ENCODE data around the gene NFXL1.

DNA sequence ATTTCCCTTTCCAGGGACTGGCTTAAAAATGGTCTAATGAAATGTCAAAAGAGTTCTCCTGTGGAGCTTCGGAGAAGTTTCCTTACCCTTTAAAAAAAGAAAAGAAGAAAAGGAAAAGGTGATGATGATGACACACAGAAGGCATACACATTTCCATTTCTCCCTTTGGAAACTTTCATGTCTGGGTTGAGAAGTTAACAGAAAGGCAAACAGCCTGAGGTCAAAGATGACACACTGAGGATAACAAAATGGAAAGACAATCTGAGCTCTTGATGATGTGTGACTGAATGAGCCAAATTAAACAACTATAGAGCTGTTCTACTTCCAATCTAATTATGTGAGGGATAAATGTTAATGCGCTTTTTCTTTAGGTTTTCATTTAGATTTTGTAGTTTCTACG lies 32.2 kb downstream of the NFXL1 start:
- TF ChIP-seq, protein P1, sequence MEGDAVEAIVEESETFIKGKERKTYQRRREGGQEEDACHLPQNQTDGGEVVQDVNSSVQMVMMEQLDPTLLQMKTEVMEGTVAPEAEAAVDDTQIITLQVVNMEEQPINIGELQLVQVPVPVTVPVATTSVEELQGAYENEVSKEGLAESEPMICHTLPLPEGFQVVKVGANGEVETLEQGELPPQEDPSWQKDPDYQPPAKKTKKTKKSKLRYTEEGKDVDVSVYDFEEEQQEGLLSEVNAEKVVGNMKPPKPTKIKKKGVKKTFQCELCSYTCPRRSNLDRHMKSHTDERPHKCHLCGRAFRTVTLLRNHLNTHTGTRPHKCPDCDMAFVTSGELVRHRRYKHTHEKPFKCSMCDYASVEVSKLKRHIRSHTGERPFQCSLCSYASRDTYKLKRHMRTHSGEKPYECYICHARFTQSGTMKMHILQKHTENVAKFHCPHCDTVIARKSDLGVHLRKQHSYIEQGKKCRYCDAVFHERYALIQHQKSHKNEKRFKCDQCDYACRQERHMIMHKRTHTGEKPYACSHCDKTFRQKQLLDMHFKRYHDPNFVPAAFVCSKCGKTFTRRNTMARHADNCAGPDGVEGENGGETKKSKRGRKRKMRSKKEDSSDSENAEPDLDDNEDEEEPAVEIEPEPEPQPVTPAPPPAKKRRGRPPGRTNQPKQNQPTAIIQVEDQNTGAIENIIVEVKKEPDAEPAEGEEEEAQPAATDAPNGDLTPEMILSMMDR (IDR thresholded peaks at IDR 0.05; ENCODE audit: low read depth, low read length, poor library complexity, severe bottlenecking): no peak
- TF ChIP-seq EZH2phosphoT487 (IDR thresholded peaks at IDR 0.05; ENCODE audit: borderline replicate concordance, low read length): no peak

Data from DOHH2 (cell line).